Stimulated activated CD8-positive, alpha-beta memory T cell treated with anti-CD3 and anti-CD28 coated beads, Interleukin-12 subunit alpha, Interleukin-12 subunit beta, amount 100 ng/mL, for 4 hours (primary cell): Measurements from ENCODE around the gene LAMTOR1.
A peak's percentile ranks its signal among the peaks of the same experiment; 100 is the strongest.

Experiments
- DNase-seq: peaks from one replicate; pipeline ENCODE4 v3.0.0-alpha.2; 2020; ENCODE audit warnings: low read depth

Gene LAMTOR1

DNA sequence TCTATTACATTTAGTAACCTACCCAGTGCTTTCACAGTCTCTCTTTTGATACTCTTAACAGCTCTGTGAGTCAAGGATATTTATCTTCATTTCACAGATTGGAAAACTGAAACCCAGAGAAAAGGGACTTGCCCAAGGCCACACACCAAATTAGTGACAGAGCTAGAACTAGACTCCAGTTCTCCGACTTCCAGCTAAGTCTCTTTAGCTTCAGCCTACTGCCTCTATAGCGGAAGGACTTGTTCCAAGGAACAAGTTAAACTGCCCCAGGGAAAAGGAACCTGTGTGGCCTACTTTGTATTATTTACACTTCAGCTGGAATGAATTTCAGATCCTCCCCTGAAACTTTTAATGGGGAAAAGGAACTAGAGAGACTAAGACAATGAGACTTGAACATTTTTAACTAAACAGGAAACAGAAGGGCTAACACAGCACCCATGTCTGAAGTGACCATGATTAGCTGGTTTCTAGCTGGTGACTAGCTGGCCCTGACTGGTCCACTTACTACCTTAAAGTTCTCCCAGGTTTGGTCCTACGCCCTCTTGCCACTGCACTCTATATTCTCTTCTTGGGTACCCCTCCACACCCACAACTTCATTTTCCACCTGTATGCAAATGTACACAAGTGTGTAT is 21.2 kb downstream of the LAMTOR1 start:
- DNase-seq, result no peak

DNA sequence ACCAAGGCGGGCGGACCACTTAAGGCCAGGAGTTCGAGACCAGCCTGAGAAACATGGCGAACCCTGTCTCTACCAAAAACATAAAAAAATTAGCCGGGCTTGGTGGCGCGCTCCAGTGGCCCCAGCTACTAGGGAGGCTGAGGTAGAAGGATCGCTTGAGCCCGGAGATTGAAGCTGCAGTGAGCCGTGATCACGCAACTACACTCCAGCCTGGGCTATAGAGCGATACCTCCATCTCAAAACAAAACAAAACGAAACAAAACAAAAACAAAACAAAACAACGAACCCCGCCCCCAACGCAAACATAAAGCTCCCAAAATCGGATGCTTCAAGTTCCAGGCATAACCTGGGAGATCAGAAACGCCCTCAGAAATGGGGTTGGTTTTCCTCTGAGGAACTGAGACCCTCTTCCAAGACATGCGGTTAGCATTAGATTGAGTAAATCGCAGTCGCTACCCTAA is 21.9 kb downstream of the LAMTOR1 start:
- DNase-seq, result no peak

DNA sequence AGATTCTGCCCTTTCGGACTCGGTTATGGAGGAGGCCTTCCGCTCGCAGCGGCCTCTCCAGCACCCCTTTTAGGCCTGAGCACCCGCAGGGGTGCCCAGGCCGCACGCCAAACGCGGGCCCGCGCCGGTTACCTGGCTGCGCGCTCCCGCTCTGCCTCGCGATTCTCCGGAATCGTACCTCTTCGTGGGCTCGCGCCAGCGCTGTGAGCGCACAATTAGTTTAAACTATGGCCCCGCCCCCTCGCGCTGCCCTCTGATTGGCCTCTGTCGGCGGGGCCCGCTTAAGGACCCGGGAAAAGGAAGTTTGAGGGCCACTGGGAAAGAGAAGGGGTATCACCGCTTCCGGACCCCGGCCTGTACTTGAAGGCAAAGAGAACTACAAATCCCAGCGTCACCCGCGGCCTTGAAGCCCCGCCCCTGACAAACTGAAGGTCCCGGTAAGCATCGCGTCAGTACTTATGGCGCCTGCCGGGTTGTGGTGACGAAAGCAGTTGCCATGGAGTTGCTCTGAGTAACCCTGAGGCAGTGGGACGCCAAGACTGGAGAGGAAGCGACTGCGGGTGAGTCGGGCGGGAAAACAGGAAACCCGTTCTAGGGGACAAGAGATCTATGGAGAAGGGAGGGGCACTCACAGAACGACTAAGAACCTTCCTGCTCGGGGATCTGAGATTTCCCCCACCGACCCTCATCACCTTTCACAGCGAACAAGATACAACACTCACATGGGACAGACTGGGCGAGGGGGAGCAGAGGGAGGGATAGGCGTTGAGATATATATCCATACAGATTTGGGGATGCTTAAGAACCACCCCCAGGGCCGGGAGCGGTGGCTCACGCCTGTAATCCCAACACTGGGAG is 22.5 kb downstream of the LAMTOR1 start, which contains the start of the genes LRRC51 and NUMA1:
LRRC51 (plus strand) TSS at position 525 of the 858 bp plus-strand sequence. CDS start 8,234 bp downstream, outside the sequence.
NUMA1 (minus strand) TSS at position 217 of the 858 bp plus-strand sequence. CDS start 44,599 bp downstream, outside the sequence.
- DNase-seq, result peak; percentile 96

DNA sequence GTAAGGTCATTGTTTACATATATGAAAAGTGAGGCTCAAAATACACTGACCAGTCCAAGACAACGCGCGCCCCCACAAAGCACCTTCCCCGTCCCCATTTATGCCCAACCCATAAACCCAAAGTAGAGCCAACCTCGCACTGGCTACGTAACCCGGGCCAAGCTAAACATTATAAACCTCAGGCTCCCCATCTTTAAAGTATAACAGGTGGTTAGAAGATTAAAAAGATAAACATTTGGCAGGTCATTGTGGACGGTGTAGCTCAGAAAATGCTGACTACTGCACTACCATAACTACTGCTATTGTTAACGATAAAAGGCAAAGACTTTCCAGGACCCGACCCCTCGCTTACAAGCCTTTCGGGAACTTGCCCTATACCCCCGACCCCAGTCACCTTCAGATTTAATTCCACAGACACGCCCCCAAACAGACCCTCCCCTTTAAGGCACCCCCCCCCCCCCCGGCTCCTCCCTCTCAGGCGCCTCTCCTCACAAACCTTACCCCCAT is 23.2 kb downstream of the LAMTOR1 start:
- DNase-seq, result no peak

DNA sequence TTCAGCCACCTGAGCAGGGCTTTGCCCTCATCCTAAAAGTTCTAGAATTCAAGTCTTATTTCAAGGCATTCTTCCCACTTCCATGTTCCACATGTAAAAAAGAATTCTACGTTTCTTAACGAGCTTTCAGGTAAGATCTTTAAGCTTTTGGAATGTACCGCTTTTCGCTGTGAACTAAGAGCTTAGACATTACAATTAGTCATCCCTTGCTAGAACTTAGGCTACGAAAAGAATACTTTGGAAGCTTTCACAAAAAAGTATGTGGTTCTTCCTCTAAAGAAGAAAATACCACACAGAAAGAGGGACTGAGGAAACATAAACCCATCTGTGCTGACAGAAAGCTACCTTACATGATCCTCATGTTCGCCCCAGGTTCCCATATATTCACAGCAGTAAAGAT is 24.6 kb downstream of the LAMTOR1 start:
- DNase-seq, result no peak

DNA sequence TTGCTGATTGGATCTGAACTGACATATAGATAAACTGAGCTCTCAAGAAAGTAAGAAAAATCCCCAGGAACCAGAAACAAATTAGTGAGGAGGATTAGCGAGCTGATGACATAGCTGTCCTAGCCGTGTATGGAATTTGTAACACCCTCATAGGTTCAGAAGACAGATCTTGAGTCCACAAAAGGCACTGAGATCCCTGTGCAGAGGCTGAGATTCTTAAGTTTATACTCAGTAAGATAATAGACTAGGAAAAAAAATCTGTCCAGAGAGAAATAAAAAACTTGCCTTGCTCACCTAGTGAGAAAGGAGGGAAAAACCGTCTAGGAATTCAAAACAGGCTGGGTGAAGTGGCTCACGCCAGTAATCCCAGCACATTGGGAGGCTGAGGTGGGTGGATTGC is 27.3 kb downstream of the LAMTOR1 start:
- no peak for DNase-seq

DNA sequence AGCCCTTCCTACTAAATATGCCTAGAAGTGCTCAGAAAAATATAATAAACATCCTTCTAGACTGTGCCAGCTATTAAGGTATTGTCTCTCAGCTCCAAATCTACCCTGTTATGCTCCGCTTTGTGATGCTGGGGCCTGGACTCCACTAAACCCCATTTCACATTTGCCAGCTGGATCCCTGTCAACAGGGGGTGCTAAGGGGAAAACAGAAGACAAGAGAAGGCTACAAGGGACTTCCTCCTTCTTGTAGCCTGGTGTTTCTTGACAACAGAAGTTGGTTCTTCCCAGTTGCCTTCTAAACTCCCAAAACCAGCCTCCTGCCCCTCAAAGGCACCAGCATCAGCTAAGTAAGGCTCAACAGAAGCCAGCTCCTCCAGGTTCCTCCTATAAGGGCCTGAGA is 28.0 kb downstream of the LAMTOR1 start:
- DNase-seq, result no peak

DNA sequence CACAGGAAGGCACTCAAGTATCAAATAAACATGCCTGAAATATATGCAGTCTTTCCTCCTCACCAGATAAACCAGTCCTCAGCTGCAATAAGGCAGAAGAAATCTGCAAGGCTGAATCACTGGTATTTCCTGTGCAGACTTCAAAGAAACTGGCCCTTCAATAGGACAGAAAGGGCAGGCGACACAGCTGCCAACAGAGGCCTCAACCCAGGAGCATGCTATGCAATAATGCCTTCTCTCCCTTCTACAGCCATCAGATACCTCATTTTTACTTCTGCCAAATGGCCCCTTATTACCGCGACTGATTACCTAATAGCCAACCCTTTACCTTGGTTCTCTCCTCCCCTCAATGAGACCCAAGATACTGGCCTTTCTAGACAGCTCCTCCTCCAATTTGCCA is 30.7 kb downstream of the LAMTOR1 start:
- DNase-seq, result no peak

DNA sequence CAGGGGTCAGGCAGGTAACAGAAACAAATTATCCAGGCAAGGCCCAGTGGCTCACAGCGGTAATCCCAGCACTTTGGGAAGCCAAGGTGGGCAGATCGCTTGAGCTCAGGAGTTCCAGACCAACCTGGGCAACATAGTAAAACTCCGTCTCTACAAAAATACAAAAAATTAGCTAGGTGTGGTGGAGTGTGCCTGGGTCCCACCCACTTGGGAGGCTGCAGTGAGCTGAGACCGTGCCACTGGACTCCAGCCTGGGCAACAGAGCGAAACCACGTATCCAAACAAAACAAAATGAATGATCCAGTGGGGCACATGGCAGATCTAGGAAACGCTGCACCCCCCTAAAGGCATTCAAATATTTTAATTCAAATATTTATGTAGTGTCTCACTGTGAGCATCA is 32.6 kb downstream of the LAMTOR1 start:
- DNase-seq, result no peak

DNA sequence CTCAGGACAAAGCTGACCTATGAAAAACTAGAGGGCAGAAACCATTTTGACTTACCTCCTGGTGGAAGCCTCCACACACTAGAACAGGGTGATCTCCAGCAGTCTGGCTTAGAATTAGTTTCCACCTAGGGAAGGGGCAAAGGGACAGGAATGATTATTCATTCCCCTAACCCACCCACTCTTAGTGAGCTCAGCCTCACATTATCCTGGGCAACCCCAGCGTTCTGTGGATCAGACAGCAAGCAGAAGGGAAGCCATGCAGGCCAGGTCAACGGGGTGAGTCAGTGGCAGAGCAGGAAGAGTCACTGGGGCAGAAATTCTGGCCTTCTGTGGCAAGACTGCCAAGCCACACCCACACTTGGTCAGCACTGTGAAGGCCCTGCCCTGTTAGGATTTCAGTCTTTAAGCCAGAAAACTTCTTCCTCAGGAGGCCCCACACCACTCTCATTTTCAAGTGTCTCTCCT is 33.3 kb downstream of the LAMTOR1 start:
- no peak for DNase-seq

DNA sequence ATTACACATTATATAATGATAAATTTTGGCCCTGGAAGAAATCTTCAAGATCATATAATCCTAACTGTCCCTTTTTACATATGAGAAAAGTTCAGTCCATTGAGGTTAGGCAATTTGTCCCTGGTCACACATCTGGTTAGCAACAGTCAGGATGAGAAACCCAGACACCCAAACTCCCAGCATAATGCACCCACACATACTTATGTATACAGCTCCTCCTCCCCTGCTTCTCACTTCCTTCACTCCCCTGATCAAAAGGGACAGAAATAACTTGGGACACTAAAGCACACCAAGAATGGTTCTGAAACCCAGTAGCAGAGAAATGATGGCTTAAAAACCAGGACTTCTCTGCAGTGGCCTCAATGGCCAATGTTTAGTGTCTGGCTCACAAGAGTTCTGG is 33.9 kb downstream of the LAMTOR1 start:
- no peak for DNase-seq

DNA sequence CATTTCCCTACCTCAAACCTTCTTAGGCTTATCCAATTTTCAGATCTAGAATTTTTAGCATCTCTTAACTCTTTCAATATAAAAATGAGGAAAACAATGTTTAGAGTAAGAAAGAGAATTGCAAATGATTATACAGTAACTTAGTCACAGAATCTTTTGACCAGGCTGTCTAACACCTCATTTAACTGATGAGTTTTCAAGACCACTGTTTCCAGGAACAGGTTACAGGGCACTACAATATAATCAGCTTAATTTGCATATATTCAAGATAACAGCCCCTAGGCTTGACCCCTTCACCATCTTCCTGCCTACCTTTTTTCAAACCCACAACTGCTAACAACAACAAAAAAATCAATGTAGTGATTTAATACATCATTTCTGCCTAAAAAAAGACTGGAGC is 35.4 kb downstream of the LAMTOR1 start:
- DNase-seq, result no peak

DNA sequence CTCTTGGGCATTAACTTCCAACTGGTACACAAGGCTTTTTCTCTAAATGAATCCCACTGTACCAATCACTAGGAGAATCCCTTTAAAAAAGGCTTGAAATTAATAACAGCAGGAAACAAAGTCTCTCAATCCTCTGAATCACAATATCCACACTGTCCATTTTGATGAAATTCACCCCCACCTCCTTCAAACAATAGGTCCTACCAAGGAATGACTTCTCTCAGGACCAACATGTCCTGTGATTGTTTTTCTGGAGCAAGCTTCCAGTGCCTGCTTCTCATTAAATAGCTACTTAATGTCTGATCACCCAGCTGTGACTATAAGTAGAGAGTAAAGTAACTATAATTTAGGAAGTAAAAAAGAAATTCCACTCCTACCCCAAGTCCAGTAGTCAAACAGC is 35.8 kb downstream of the LAMTOR1 start:
- no peak for DNase-seq

DNA sequence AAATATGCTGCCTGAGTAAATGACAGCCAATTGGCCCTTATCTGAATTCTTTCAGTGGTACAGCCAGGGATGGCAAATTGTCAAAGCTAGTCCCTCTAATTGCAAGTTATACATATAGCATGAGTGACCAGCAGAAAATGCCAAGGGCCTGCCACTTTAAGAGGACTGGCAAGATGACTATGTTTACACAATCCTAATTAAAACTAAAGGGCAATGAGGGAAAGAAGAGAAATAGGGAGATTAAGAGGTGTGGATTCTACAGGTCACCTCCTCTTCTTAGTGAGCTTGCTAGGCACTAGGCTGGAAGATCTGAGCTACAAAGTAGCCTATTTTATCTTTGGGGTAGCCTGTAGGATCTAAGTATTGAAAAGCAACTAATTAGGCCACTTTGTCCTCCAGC is 36.2 kb downstream of the LAMTOR1 start:
- no peak for DNase-seq

DNA sequence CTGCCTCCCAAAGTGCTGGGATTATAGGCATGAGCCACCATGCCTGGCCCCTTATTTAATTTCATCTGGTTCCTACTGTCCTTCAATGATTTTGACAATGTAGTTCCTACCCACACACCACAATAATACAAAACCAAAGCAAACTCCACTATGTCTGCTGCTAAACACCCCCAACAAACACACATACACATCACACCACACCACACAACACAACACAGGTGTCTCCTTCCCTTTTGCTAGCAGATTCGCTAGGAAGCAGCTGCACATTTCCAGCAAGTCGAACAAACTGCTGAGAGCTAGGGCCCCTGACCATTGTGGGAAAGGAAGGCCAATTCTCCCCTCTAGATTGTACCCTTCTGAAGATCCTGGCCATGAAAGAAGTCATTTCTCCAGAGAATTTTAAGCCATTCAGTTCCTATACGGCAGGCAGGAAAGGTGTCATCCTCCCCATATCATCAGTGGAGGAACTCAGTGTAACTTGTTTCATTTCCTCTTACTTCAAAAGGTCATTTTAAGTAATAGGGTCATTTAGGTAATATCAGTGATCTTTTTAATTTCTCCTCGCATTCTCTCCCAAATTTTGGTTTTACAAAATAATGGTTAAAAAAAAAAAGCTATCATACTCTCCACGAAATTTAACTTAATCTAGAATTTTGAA is 41.2 kb downstream of the LAMTOR1 start:
- DNase-seq, result no peak

DNA sequence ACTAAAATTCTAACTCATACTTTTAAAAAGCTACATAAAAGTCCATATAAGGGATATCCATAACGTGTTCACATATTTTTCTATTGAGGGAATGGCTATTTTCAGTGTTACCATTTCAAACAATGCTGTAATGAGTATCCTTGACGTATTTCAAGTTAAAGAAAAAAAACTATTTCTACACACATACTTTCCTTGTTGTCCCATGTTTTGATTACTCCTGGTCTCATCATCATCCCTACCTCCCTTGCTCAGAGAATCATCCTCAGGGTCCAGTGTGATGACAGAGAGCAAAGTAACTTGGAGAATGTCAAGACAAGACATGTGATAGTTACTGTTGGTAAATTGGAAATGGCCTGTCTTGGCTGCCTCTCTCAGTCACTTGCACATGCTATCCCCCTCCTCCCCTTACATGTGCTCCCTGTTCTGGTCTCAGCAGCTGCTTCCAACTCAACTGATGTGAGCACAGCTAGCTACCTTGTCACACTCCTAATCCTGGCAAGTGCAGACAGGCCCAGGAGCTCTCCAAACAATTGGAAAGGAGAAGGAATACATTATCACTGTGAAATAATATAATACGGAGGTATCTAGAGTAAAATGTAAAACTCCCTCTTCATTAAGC is 44.6 kb downstream of the LAMTOR1 start:
- DNase-seq, result no peak

DNA sequence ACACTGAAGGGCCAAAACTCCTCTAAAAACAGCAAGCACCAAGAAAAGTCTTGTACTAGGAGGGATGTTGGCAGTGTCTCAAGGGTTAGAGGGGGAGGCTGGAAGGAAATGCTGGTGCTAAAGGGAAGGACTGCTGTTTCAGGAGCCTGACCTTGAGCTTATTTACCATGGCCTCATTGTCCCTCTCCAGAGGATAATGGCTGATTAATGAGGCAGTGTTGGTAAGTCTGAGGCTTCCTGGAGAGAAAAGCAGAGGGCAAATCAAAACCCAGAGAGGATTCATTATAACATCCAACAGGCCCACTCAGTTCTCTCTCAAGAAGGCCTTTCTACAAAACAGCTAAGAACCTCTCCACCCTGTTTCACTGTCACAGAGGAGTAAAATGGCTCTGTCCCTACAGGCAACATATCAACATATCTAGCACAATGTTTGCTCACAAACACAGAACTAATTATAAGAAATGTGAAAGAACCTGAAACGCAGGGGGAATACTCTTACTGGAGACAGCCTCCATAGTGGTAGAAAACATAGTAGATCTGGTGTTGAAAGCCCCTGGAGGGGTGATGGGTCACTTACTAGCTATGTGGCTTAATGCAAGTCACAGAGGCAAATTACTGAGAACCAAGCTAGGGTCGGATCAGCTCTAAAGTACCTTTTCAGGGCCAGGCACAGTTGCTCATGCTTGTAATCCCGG is 54.2 kb downstream of the LAMTOR1 start:
- DNase-seq, result no peak
